Thyroid gland (tissue), 4 donors: ENCODE data around the gene FRMD4A. TPM values are rescaled to one million over a fixed set of nuclear protein-coding genes. Genes with fewer than 3 reads are reported as not detected.

Experiments
- DNase-seq, 2 donors: peaks; one replicate each; pipeline ENCODE4 v3.0.0-alpha.2; 2019
- H3K27ac ChIP-seq, 3 donors: fragments of 200-600 bp; sonication (generic); 1 replicate in 2 of 3; 2 replicates in 1 of 3; pipeline ENCODE4 v1.5.1; 2016 to 2019; ENCODE audit warnings: mild to moderate bottlenecking in 1 of 3, moderate library complexity in 1 of 3
- H3K27me3 ChIP-seq: fragments of 200-600 bp; sonication (generic); one replicate; pipeline ENCODE4 v1.5.1; 2019
- H3K36me3 ChIP-seq, 2 donors: fragments of 200-600 bp; sonication (generic); one replicate each; pipeline ENCODE4 v1.5.1; 2016 to 2019
- H3K4me1 ChIP-seq, 2 donors: fragments of 200-600 bp; sonication (generic); one replicate each; pipeline ENCODE4 v1.5.1; 2017 to 2019
- H3K4me3 ChIP-seq, 3 donors: fragments of 200-600 bp; sonication (generic); replicated peaks in 1 of 3; 1 replicate in 2 of 3; 2 replicates in 1 of 3; pipeline ENCODE4 v1.5.1; 2016; ENCODE audit warnings: mild to moderate bottlenecking in 1 of 3
- H3K9me3 ChIP-seq: fragments of 200-600 bp; sonication (generic); one replicate; pipeline ENCODE4 v1.5.1; 2017
- POLR2A ChIP-seq, 2 donors: fragments of 450-650 bp; IDR thresholded peaks; one replicate each; pipeline ENCODE4 v1.6.1; 2017; ENCODE audit warnings: antibody characterized with exemption in 2 of 2, mild to moderate bottlenecking in 2 of 2, moderate library complexity in 1 of 2
- WGBS, 2 donors: methylation state at CpG; one replicate each; pipeline ENCODE4 v1.1.5; 2017; 5-methylcytosine and 5-hydroxymethylcytosine counted together
- intact Hi-C: fragments of 100-400 bp; cut with DNase I; formaldehyde crosslinking; loops from one replicate; pipeline ENCODE4 v1.15.1; 2023
- total RNA-seq, 4 donors: library from RNA; depleted of rRNA; stranded (reverse); fragments of >200 nt; gene quantifications; one replicate each; pipeline ENCODE4 v1.2.3, GENCODE V29; 2016
- TF ChIP-seq, protein P1 (sequence below), 6 experiments: fragments of 200-600 bp in 3 of 6; fragments of 450-650 bp in 3 of 6; sonication (generic) in 3 of 6; IDR thresholded peaks; one replicate each; pipeline ENCODE4 v1.5.1; 2016 to 2019; ENCODE audit warnings: antibody characterized with exemption in 6 of 6, mild to moderate bottlenecking in 2 of 6, inconsistent platforms in 1 of 6, moderate library complexity in 1 of 6

Gene FRMD4A
- total RNA-seq, 4 donors from 2014 or later: 10.6 to 18.6 (median 16.3) TPM

DNA sequence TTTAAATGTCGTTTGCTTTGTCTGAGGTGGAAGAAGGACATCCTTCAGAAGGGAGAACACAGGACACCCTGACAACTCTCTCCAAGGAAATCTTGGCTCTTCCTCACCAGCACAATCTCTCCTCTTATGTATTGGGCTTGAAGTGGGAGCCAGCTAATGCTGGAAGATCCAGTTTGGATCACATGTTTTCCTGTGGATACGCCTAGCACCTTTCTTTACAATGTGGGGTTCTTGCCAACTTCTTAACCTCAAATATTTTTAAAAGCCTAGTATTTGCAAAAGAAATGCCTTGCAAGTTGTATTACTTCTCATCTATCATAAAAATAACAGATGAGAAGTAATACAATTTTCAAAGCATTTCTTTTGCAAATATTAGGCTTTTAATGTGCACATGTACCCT lies 76.4 kb downstream of the FRMD4A start:
- intact Hi-C loops: no loop called here
- H3K4me3 ChIP-seq: no peak overlapping the region
- 67 to 84% methylated on average over 2 of the region's 2 CpGs for WGBS, 2 donors
- H3K27me3 ChIP-seq: no peaks in the 10 kb centered on the region
- no peaks in the 10 kb centered on the region for H3K36me3 ChIP-seq
- no peaks in the 10 kb centered on the region for H3K4me1 ChIP-seq
- TF ChIP-seq, protein P1, sequence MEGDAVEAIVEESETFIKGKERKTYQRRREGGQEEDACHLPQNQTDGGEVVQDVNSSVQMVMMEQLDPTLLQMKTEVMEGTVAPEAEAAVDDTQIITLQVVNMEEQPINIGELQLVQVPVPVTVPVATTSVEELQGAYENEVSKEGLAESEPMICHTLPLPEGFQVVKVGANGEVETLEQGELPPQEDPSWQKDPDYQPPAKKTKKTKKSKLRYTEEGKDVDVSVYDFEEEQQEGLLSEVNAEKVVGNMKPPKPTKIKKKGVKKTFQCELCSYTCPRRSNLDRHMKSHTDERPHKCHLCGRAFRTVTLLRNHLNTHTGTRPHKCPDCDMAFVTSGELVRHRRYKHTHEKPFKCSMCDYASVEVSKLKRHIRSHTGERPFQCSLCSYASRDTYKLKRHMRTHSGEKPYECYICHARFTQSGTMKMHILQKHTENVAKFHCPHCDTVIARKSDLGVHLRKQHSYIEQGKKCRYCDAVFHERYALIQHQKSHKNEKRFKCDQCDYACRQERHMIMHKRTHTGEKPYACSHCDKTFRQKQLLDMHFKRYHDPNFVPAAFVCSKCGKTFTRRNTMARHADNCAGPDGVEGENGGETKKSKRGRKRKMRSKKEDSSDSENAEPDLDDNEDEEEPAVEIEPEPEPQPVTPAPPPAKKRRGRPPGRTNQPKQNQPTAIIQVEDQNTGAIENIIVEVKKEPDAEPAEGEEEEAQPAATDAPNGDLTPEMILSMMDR (IDR thresholded peaks at IDR 0.05): no peak
- no peak for TF ChIP-seq POLR2A (IDR thresholded peaks at IDR 0.05)
- no peak overlapping the region for H3K27ac ChIP-seq
- H3K9me3 ChIP-seq: no peaks in the 10 kb centered on the region
- no peak for DNase-seq

DNA sequence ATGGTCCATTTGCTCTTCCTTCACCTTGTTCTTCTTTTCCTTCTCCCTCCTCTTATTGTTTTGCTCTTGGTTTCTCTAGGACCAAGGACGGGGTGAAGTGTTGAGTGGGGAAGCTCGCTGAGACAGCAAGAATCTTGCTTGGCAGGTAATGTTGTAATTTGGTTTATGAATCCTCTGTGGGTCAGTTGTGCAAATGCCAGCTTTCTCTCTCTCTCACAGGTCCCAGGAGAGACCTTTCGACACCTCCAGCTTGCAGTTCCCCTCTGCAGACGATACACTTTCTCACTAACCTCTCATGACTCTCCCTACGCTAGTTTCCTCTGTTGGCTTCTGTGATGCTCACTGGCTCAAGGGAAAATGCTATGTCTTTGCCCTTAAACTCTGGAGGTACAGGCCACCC lies 77.0 kb downstream of the FRMD4A start:
- no peak for DNase-seq
- no peaks in the 10 kb centered on the region for H3K4me1 ChIP-seq
- H3K9me3 ChIP-seq: no peaks in the 10 kb centered on the region
- WGBS, 2 donors: 54 to 58% methylated on average over 5 of the region's 5 CpGs
- no peaks in the 10 kb centered on the region for H3K27me3 ChIP-seq
- TF ChIP-seq POLR2A (IDR thresholded peaks at IDR 0.05): no peak
- TF ChIP-seq, protein P1 (IDR thresholded peaks at IDR 0.05): no peak
- no peaks in the 10 kb centered on the region for H3K36me3 ChIP-seq
- intact Hi-C loops: no loop called here
- H3K27ac ChIP-seq: no peak overlapping the region
- H3K4me3 ChIP-seq: no peak overlapping the region

DNA sequence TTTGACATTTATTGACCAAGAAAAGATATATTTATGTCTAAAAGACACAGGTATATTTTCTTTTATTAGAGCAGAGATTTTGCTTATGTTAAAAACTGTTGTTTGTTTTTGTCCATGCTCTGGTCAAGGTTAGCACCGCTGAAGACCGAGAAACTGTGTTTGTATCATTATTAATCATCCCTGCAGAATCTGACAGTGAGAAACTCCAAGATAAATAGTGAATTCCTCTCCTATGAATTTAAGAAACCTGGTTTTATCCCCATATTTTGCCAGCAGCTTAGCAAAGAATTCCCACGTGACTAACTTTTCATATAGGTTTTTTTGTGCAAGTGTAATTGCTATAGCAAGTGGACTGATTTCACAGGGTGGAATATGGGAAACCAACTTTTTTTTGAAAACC lies 77.6 kb downstream of the FRMD4A start:
- H3K9me3 ChIP-seq: no peaks in the 10 kb centered on the region
- no peak overlapping the region for H3K4me3 ChIP-seq
- intact Hi-C loops: no loop called here
- no peak for DNase-seq
- no peaks in the 10 kb centered on the region for H3K36me3 ChIP-seq
- no peak overlapping the region for H3K27ac ChIP-seq
- TF ChIP-seq POLR2A (IDR thresholded peaks at IDR 0.05): no peak
- TF ChIP-seq, protein P1 (IDR thresholded peaks at IDR 0.05): no peak
- WGBS, 2 donors: 78 to 81% methylated on average over 3 of the region's 3 CpGs
- H3K27me3 ChIP-seq: no peaks in the 10 kb centered on the region
- H3K4me1 ChIP-seq: no peaks in the 10 kb centered on the region

DNA sequence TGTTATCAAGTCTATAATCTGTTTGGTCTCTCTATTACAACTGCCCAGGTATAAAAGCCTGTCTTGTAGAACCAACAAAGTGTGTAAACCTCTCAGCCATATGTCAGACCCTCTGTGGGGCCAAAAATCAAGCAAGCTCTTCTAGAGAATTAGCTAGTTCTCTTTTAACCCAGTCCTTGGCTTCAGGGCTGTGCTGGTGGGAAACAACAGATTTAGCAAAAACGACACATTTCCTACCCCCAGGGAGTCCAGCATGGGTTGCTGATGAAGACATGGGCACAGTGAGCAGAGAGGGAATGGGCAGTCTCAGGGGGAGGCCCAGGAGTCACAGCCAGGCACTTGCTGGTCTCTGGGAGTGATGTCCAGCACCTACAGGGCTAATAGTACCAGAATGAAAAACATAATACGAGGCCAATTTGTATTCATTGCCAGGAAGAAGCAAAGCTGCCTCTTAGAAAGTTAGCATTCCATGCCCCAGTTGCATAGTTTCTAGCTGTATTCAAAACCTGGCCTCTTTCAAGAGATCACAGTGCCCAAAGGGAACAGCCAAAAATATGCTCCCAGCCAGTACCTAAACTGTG lies 80.1 kb downstream of the FRMD4A start:
- no peaks in the 10 kb centered on the region for H3K27me3 ChIP-seq
- no peak overlapping the region for H3K4me3 ChIP-seq
- no peak for DNase-seq
- 65 to 72% methylated on average over 2 of the region's 2 CpGs for WGBS, 2 donors
- no peaks in the 10 kb centered on the region for H3K9me3 ChIP-seq
- intact Hi-C loops: no loop called here
- no peaks in the 10 kb centered on the region for H3K4me1 ChIP-seq
- H3K36me3 ChIP-seq: no peaks in the 10 kb centered on the region
- TF ChIP-seq POLR2A (IDR thresholded peaks at IDR 0.05): no peak
- TF ChIP-seq, protein P1 (IDR thresholded peaks at IDR 0.05): no peak
- no peak overlapping the region for H3K27ac ChIP-seq

DNA sequence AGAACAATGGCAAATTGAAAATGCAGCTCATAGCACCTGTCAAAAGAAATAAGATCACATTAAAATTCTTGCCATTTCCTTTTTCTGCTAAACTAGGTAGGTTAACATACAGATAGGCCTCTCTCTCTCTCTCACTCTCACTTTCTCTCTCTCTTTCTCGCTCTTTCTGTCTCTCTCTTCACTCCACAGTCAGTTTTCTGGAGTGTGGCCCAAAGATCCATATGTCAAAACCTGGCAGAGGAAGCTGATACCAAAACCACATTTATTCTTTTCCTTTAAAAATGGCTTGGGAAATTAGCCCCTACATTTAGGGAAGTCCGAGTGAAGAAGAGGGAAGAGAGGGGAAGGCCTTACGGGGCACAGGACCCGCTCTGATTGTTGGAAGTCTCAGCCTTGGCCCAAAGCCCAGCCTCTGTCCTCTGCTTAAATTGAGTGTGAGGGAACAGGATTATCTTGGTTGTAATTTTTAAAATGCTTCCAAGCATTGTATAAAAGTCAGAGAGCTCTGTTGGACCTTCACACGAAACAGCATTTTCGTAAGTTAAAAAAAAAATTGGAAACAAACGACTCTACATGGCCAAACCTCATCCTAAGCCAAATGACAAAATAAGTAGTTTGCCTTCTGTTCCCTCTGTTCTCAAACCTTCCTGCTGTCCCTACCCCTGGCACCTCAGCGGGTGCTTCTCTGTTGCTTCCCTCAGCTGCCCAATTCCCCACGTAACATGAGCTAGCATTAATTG lies 83.2 kb downstream of the FRMD4A start:
- no peak overlapping the region for H3K4me3 ChIP-seq
- H3K9me3 ChIP-seq: no peaks in the 10 kb centered on the region
- no peak overlapping the region for H3K27ac ChIP-seq
- no peaks in the 10 kb centered on the region for H3K36me3 ChIP-seq
- H3K4me1 ChIP-seq: no peaks in the 10 kb centered on the region
- 66 to 70% methylated on average over 9 of the region's 9 CpGs for WGBS, 2 donors
- intact Hi-C loops: no loop called here
- DNase-seq: no peak
- H3K27me3 ChIP-seq: no peaks in the 10 kb centered on the region
- TF ChIP-seq, protein P1 (IDR thresholded peaks at IDR 0.05): no peak
- no peak for TF ChIP-seq POLR2A (IDR thresholded peaks at IDR 0.05)
